ENCODE measurements around the gene SLC17A2.

- TF ChIP-seq, protein P1, sequence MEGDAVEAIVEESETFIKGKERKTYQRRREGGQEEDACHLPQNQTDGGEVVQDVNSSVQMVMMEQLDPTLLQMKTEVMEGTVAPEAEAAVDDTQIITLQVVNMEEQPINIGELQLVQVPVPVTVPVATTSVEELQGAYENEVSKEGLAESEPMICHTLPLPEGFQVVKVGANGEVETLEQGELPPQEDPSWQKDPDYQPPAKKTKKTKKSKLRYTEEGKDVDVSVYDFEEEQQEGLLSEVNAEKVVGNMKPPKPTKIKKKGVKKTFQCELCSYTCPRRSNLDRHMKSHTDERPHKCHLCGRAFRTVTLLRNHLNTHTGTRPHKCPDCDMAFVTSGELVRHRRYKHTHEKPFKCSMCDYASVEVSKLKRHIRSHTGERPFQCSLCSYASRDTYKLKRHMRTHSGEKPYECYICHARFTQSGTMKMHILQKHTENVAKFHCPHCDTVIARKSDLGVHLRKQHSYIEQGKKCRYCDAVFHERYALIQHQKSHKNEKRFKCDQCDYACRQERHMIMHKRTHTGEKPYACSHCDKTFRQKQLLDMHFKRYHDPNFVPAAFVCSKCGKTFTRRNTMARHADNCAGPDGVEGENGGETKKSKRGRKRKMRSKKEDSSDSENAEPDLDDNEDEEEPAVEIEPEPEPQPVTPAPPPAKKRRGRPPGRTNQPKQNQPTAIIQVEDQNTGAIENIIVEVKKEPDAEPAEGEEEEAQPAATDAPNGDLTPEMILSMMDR (IDR thresholded peaks at IDR 0.05 in 8 of 11, conservative IDR thresholded peaks at IDR 0.05 in 3 of 11), result no peak
- TF ChIP-seq POLR2AphosphoS5 (IDR thresholded peaks at IDR 0.05) (no peak), POLR2A (IDR thresholded peaks at IDR 0.05) (no peak)
These were observed 26.9 kb downstream of the SLC17A2 start for GRCh38 chr6:25903467-25904099.

Measured in spleen (tissue), 7 donors.